GM03348 (cell line): ENCODE results near the gene TAF3.
A peak's percentile ranks its signal among the peaks of the same experiment; 100 is the strongest.

Experiments used
- DNase-seq: peaks from one replicate; pipeline ENCODE4 v3.0.0; 2012; ENCODE audit warnings: low spot score

The TAF3 gene

DNA sequence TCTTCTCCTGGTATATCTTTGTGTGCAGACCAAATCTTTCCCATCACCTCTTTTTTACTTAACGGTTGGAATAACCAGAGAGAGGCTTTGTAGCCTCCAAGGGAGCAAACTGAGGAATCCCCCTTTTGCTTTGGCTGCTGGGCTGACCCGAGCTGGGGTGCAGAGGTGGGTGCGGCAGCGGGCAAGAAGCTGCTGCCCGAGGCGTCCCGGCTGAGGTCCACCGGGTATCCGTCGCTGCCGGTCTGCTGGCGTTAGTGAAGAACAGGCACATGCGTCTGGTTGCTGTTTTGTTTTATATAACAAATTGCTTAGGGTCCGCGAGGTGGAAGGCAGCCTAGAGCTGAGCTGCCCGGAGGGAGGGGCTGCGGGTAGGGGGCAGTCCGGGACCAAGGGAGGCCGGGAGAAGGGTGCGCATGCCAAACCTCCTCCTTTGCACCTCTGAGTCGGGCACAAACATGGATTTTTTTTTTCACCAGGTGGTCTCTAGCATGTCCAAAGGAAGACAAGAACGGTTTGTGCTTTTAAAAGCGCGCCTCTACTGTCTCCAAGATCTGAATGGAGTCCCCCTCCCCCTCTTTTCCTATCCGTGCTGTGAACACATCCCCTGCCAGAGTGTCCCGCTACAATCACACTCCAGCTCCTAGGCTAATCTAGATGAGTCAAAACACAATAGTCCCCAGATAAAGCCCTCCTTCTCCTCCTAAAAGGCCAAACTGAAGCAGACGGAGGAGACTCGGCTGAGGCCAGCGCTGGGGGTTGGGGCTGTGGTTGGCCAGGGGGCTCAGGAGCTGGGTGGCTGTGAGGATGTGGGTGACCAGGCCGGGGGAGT, 229.4 kb downstream of the TAF3 start:
- DNase-seq, result no peak

GRCh38 chr10:8048281-8049008, 230.1 kb downstream of the TAF3 start:
- DNase-seq, result no peak

- no peak for DNase-seq
These were observed 230.9 kb downstream of the TAF3 start for GRCh38 chr10:8049045-8049864.

GRCh38 chr10:8049865-8050555, 231.7 kb downstream of the TAF3 start:
- DNase-seq, result no peak

DNA sequence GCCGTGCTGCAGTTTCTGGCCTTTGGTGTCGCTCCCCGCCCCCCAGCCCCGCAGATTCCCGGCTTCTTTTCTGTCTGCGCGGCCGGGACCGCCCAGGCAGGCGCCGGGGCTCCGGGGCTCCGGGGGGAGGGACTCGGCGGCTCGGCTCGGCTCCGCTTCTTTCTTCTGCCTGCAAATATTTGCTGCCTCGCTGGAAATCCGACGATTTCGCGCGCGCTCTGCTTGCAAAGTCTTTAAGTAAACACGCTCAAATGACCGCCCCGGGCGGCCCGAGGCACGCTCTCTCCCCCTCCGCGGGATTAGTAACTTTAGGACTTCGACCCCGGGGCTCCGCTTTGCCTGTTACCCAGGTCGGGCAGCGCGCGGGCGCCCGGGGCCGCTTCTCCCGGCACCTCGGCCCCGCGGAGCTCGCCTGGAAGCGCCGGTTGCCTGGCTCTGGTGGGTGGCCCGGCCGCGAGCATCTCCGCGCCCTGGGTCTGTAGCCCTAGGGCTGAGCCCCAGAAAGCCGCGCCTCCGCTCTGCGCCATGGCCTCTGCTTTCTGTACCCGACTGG, 232.3 kb downstream of the TAF3 start:
- DNase-seq, result peak; percentile 47

GRCh38 chr10:8051109-8051821, 233.0 kb downstream of the TAF3 start:
- no peak for DNase-seq

- DNase-seq, result no peak
These were observed 233.5 kb downstream of the TAF3 start for GRCh38 chr10:8051851-8052257.

- no peak for DNase-seq
These were observed 234.1 kb downstream of the TAF3 start for GRCh38 chr10:8052341-8052955.

DNA sequence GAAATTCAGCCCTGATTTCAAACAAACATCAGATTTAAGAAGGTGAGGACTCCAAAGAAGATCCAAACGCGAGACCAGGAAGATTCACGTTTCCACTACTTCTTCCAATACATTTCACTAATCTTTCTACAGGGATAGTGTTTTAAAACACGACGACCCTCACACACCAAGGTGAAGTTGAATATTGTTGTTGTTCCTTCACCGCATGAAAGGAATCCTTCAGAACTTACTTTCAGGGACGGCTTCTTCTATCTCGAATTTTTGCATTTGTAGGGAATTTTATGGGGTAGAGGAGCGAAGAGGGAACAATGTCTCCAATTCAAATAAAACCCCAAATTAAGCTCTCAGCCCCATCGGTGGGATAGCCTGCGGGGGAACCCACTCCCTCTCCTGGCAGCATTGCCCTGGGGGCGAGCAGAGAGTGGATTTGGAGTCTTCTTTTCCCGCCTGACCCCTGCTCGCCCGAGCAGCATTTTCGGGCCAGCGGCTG, 234.7 kb downstream of the TAF3 start:
- no peak for DNase-seq

DNA sequence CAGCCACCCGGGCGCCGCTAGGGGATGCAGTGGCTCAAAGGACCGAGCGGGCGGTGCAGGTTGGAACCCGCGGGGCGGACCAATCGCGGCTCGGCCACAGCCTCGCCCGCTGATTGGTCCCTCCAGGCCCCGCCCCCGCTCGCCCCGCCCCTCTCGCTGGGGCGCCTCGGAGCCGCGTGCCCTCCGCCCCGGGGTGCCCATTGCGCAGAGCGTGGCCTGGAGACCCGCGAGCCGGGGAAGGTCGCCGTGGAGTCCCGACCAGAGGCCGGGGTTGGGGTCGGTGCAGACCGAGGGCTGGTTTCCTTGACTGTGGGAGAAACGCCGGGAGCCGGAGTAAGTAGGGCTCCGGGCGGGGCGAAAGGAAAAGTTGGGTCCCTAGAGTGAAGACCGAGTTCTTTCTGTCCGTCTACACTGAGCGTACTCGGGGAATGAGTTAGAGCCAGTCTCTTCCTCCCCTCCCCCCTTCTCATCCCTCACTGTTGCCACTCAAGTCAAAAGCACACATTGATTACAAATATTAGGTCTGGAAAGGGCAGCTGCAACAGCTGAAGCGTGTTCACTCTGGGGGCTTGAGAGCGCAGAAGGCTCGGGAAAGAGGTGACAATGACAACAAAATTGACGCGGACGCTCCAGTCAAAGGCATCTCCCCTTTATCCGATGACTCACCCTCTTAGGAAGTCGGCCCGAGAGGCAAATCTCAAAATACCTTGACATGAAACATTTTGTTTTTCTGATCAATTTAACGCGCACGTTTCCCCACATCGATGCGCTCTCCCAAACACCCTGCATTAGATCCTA, 235.3 kb downstream of the TAF3 start:
- DNase-seq, result peak; percentile 99

- DNase-seq, result peak; percentile 53
These were observed 235.9 kb downstream of the TAF3 start for GRCh38 chr10:8054244-8054493.

GRCh38 chr10:8054494-8055407, 236.4 kb downstream of the TAF3 start, which contains the start of gene GATA3:
Gene GATA3, plus strand, starts transcription at chr10:8054688. Its CDS starts 968 bp downstream, at chr10:8055656.
- DNase-seq, result peak; percentile 65

- no peak for DNase-seq
These were observed 237.4 kb downstream of the TAF3 start for GRCh38 chr10:8055420-8056349.

DNA sequence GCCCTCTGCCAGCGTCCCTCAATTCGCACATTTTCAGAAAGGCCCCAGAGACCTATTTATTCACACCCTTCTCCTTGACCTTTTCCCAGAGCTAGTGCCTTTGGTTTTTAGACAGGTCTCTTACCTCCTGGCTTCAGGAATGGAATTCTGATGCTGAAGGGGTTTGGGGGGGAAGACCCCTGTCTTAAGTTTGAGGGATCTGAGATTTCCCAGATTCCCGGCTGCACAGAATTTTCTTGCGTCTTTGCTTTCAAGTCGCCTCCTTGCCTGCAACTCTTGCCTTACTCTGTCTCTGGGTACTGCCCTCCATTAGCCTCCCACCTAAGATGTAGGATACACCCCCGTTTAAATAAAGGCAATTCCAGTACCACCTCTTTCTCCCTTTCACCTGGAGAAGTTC, 238.1 kb downstream of the TAF3 start:
- DNase-seq, result no peak

DNA sequence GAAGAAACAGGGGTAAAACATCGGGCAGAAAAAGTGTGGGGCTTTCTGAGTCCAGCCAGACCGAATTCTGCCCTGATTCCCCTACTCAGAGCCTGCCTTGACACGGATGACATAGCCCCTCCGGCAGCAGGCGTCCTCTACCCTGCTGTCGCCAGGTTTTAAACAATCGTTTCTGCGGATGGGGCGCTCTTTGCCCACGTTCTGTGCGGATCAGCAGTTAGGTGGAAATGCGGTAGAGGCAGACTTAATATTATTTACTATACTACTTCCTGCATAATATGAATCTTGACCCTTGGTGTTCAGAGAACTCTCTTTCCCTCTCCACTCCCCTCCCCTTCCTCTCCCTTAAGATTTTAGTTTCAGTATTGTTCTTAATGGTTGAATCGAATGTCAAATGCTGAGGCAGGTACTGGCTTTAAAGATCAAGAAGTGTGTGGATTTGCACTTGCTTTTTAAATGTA, 238.6 kb downstream of the TAF3 start:
- DNase-seq, result no peak

DNA sequence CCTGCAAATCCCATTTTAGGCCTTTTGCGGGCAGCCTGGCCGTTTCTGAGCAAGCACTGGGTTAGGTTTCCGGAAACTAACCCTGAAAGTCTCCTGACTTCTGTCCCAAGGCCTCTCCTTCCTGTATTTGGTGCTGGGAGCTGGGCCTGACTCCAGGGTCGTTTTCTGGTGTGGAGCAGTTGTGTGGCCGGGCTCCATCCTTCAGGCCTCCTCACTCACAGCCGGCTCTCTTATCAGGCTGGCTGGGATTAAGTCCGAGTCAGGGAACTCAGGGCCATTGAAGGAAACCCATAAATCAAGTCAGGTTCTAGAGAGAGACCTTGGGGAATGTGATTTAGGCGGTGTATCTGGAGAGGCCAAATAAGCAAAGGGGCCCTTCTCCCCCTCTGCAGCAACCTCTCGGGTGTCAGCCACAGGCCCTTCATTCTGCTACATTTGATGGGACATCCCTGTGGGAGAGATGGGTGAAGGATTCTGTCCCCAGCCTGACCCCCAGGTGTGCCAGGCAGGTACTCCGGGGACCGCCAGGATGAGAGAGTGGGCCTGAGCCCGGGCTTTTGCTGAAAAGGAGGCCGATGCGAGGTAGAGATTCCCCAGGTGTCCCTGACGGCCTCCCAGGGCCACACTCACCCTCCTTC, 239.4 kb downstream of the TAF3 start:
- no peak for DNase-seq
